ENCODE results near the gene EEF1AKMT1. TPM values are rescaled to one million over a fixed set of nuclear protein-coding genes. Genes with fewer than 3 reads are reported as not detected.

EEF1AKMT1 gene
- total RNA-seq, 1 experiment from 2014 or later = 9.8 TPM

GRCh38 chr13:20715330-20715712 lies 58.4 kb downstream of the EEF1AKMT1 start:
- Histone ChIP-seq H3K79me2 (ENCODE audit: insufficient read depth, low read length) (no peaks in the 10 kb centered on the region), H3K4me1 (ENCODE audit: control insufficient read depth in 1 of 2, insufficient read depth in 2 of 2, low read length in 2 of 2) (peaks cover 0 to 23% of the 10 kb centered on the region in 2 experiments; a peak in 3 of 4 replicates), H3K9ac (ENCODE audit: low read length) (no peak overlapping the region), H3K27ac (ENCODE audit: low read depth, low read length) (no peak overlapping the region), H3K9me3 (ENCODE audit: control insufficient read depth in 1 of 2, insufficient read depth in 1 of 2, low read depth in 1 of 2, low read length in 2 of 2) (no peaks in the 10 kb centered on the region), H3K4me3 (replicated peaks in 1 of 2; ENCODE audit: low read depth in 1 of 2, low read length in 2 of 2) (no peak overlapping the region), H3K27me3 (ENCODE audit: insufficient read depth, low read length) (no peaks in the 10 kb centered on the region), H3K9me2 (ENCODE audit: insufficient read depth) (no peaks in the 10 kb centered on the region), H3K36me3 (ENCODE audit: control insufficient read depth in 1 of 2, insufficient read depth in 2 of 2, low read length in 2 of 2) (no peaks in the 10 kb centered on the region), H2AFZ (ENCODE audit: low read depth, low read length, poor library complexity, severe bottlenecking) (no peak overlapping the region), H3K4me2 (ENCODE audit: low read length) (no peak overlapping the region), H4K20me1 (ENCODE audit: insufficient read depth) (no peaks in the 10 kb centered on the region)
- DNase-seq (ENCODE audit: low read depth, low spot score) (no peak), ATAC-seq (no peak)
- intact Hi-C loops (cut with micrococcal nuclease) = no loop called here
- POLR2A ChIA-PET = no interaction called here
- RAD21 ChIA-PET (ENCODE audit: low non-redundant PET in 1 of 2, low total read pairs in 2 of 2, uncharacterized antibody in 2 of 2, unreplicated experiment in 2 of 2) = no interaction called here
- no peak for TF ChIP-seq SRF (IDR thresholded peaks at IDR 0.05; ENCODE audit: low read depth)
- no peak for TF ChIP-seq ZFX (IDR thresholded peaks at IDR 0.05)
- no peak for TF ChIP-seq CTCF (IDR thresholded peaks at IDR 0.05 in 2 of 3, conservative IDR thresholded peaks at IDR 0.05 in 1 of 3; ENCODE audit: borderline replicate concordance in 1 of 3, insufficient read depth in 1 of 3, low read depth in 2 of 3, low read length in 2 of 3)
- no peak for TF ChIP-seq ELF1 (IDR thresholded peaks at IDR 0.05; ENCODE audit: borderline replicate concordance, low read depth)
- TF ChIP-seq CEBPB (IDR thresholded peaks at IDR 0.05; ENCODE audit: low read depth) = no peak
- TF ChIP-seq SP1 (IDR thresholded peaks at IDR 0.05; ENCODE audit: low read depth) = no peak
- TF ChIP-seq RAD21 (IDR thresholded peaks at IDR 0.05; ENCODE audit: low read depth) = no peak
- TF ChIP-seq ZNF274 (IDR thresholded peaks at IDR 0.05; ENCODE audit: low read depth, low read length) = no peak
- TF ChIP-seq POLR2AphosphoS5 (IDR thresholded peaks at IDR 0.05; ENCODE audit: low read depth, low read length) = no peak
- TF ChIP-seq POLR2A (IDR thresholded peaks at IDR 0.05; ENCODE audit: borderline replicate concordance, extremely low read depth, insufficient read depth, insufficient read length) = no peak
- no peak for TF ChIP-seq TCF7L2 (IDR thresholded peaks at IDR 0.05; ENCODE audit: borderline replicate concordance, extremely low read depth, insufficient read depth, insufficient read length)
- TF ChIP-seq, protein P1, sequence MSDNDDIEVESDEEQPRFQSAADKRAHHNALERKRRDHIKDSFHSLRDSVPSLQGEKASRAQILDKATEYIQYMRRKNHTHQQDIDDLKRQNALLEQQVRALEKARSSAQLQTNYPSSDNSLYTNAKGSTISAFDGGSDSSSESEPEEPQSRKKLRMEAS (IDR thresholded peaks at IDR 0.05) = no peak
- TF ChIP-seq FOSL1 (IDR thresholded peaks at IDR 0.05; ENCODE audit: low read depth) = no peak
- no peak for TF ChIP-seq EZH2phosphoT487 (IDR thresholded peaks at IDR 0.05; ENCODE audit: borderline replicate concordance)
- no peak for TF ChIP-seq JUND (IDR thresholded peaks at IDR 0.05)
- TF ChIP-seq EZH2 (IDR thresholded peaks at IDR 0.05) = no peak
- no peak for TF ChIP-seq EGR1 (IDR thresholded peaks at IDR 0.05; ENCODE audit: low read depth)
- TF ChIP-seq REST (IDR thresholded peaks at IDR 0.05; ENCODE audit: low read depth) = no peak
- TF ChIP-seq, protein P2, sequence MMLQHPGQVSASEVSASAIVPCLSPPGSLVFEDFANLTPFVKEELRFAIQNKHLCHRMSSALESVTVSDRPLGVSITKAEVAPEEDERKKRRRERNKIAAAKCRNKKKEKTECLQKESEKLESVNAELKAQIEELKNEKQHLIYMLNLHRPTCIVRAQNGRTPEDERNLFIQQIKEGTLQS (IDR thresholded peaks at IDR 0.05) = no peak
- BruUV-seq (replicated peaks) = no TSS peak
- CTCF ChIA-PET = interaction anchor here (1.8 kb wide), 1 partner anchor 12 kb away, joined by 5 read pairs; the partner anchor contains the start of gene IL17D
